HUES64 (cell line): ENCODE results near the gene MYO1F.
A peak's percentile ranks its signal among the peaks of the same experiment; 100 is the strongest.

Experiments used
- H3K27ac ChIP-seq: 2 replicates; pipeline ENCODE4 v1.7.0; 2013; ENCODE audit warnings: low read depth, low read length, inconsistent platforms
- H3K27me3 ChIP-seq: 2 replicates; pipeline ENCODE4 v1.6.1; 2013; ENCODE audit warnings: mild to moderate bottlenecking, low read length; ENCODE audit not compliant: insufficient read depth
- H3K36me3 ChIP-seq: 2 replicates; pipeline ENCODE4 v1.6.1; 2013; ENCODE audit warnings: mild to moderate bottlenecking, low read length; ENCODE audit not compliant: insufficient read depth
- H3K4me1 ChIP-seq: 2 replicates; pipeline ENCODE4 v1.6.1; 2013; ENCODE audit warnings: mild to moderate bottlenecking, low read length, moderate library complexity; ENCODE audit not compliant: insufficient read depth
- H3K4me3 ChIP-seq: 2 replicates; pipeline ENCODE4 v1.5.1; 2013; ENCODE audit warnings: mild to moderate bottlenecking, low read length, moderate library complexity
- H3K9ac ChIP-seq: 2 replicates; pipeline ENCODE4 v1.6.1; 2013; ENCODE audit warnings: mild to moderate bottlenecking, low read depth, low read length
- H3K9me3 ChIP-seq: 2 replicates; pipeline ENCODE4 v1.6.1; 2013; ENCODE audit warnings: low read depth, low read length; ENCODE audit not compliant: insufficient read depth
- WGBS: fragments of 150-250, 120-280 bp; methylation state at CpG from one replicate; pipeline ENCODE4 v1.1.7; 2013; ENCODE audit warnings: missing lambda C conversion rate; 5-methylcytosine and 5-hydroxymethylcytosine counted together

Gene MYO1F

DNA sequence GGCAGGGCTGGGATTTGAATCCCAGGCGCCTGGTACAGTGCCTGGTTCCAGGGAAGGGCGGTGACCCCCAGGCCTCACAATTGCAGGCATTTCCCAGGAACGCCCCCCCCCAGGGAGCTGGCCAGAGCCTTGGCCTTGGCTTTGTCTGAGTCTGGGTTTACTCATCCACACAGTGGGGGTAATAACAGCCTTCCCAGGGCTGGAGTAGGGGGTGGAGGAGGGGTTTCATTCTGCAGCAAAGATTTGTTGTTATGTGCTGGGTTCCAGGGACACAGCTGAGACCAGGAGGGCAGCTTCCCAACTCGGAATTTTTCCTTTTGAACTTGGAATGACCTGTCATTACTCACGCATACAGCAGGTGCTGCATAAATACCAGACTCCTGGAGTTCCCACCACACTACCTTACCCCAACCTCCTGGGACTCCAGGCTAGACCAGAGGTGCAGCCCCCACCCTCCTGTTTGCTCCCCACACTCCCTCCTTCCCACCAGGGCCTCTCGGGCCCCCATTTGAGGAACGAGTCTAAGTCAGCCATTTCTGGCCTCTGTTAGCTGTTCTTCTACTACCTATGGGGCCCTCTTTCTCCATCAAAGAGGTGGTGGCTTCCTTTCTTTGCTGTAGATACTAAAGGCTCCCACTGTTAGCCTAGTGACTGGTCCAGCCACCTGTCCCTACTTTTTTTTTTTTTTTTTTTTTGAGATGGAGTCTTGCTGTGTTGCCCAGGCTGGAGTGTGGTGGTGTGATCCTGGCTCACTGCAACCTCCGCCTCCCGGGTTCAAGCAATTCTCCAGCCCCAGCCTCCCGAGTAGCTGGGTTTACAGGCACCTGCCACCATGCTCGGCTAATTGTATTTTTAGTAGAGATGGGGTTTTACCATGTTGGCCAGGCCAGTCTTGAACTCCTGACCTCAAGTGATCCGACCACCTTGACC is 34.9 kb upstream of the MYO1F start:
- H3K9ac ChIP-seq: no peak overlapping the region
- H3K4me3 ChIP-seq: peak overlapping the region; percentile 9; the same call in 1 of the 2 replicates
- peaks cover 20% of the 10 kb centered on the region for H3K4me1 ChIP-seq
- no peaks in the 10 kb centered on the region for H3K36me3 ChIP-seq
- H3K27me3 ChIP-seq: no peaks in the 10 kb centered on the region
- H3K27ac ChIP-seq: peak overlapping the region; percentile 86; the same call in 1 of the 2 replicates
- WGBS: 51% methylated on average over 10 of the region's 12 CpGs
- no peaks in the 10 kb centered on the region for H3K9me3 ChIP-seq

DNA sequence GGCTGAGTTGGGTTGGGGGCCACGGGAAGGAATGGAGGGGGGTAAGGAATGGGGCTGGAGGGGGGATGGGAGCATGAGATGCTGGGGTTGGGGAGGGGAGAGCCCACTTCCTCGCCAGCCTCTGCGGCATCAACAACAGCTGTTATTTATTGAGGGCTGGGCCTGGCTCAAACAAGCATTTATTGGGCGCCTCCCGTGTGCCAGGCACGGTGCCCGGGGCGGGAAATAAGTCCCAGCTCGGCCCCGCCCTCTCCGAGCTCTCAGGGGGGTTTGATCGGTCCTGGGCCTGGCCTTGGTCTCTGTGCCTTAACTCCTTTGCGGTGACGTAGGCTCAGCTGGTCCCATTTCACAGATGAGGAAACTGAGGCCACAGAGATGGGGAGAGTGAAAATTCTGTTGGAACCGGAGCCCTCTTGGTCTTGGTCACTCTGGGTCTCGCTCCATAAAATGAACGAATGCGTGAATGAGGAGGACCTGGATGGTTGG is 34.2 kb upstream of the MYO1F start:
- 23% methylated on average over 18 of the region's 18 CpGs for WGBS
- no peak overlapping the region for H3K9ac ChIP-seq
- H3K27me3 ChIP-seq: no peaks in the 10 kb centered on the region
- H3K27ac ChIP-seq: peak overlapping the region; percentile 86; the same call in 1 of the 2 replicates
- peaks cover 20% of the 10 kb centered on the region for H3K4me1 ChIP-seq
- no peaks in the 10 kb centered on the region for H3K9me3 ChIP-seq
- H3K4me3 ChIP-seq: peak overlapping the region; percentile 9; the same call in 1 of the 2 replicates
- no peaks in the 10 kb centered on the region for H3K36me3 ChIP-seq

DNA sequence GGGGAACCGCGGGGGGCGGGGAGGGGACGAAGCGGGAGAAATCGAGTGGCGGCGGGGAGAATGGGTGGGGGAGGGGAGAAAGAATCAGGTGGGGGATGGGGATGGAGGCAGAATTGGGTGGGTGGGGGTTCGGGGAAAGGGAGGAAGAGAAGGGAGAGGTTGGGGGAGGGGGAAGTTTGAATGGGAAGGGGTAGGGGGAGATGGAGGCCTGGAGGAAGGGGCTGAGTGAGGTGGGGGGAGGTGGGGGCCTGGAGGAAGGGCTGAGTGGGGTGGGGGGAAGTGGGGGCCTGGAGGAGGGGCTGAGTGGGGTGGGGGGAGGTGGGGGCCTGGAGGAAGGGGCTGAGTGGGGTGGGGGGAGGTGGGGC is 33.7 kb upstream of the MYO1F start:
- Histone ChIP-seq H3K4me1 (peaks cover 20% of the 10 kb centered on the region), H3K9me3 (no peaks in the 10 kb centered on the region), H3K27ac (peak overlapping the region; percentile 91; the same call in 1 of the 2 replicates), H3K9ac (no peak overlapping the region), H3K4me3 (peak overlapping the region; percentile 63; the same call in 1 of the 2 replicates), H3K36me3 (no peaks in the 10 kb centered on the region), H3K27me3 (no peaks in the 10 kb centered on the region)
- WGBS: 2% methylated on average over 8 of the region's 9 CpGs

DNA sequence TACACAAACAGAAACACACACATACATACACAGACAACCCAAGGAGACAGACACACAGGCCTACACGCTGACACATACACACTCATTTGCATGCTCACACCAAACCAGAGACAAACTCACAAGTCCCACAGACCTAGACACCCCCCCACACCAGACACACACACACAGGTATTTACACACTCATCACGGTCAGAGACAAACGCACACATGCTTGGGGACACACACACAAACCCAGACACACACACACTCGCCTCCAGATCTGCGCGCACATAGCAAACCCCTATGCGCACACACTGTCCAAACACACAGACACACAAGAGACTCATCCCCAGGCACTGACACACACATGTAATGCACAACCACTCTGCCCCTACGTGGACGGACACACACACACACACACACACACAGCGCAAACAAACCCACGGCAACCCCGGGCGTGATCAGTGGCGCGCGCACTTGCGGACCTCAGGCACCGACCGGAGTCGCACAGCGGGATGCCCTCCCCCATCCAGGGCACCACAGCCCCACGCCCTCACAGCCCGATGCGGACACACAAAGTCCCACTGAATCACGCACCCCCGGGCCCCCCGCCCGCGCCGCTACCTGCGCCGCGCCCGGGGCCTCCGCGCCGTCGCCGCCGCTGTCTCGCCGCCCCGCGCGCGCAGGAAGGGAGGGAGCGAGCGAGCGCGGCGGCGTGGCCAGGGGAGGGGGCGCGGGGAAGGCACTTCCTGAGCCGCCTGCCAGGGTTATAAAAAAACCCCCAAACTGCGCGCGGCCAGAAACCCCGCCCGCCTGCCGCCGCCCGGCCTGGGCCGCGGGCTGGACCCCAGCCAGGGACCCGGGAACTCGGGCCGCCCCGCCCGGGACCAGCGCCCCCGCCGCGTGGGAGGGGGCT is 33.0 kb upstream of the MYO1F start, which contains the start of gene ADAMTS10:
TSS of gene ADAMTS10 (minus strand) at position 675 of the 895 bp plus-strand sequence. CDS start 5,005 bp downstream, outside the sequence.
- Histone ChIP-seq H3K9ac (peak within 1 kb of the TSS; percentile 83), H3K4me3 (peak within 1 kb of the TSS; percentile 63), H3K27ac (peak within 1 kb of the TSS; percentile 91), H3K9me3 (no peaks in the 10 kb centered on the region), H3K4me1 (peaks cover 20% of the 10 kb centered on the region), H3K36me3 (no peaks in the 10 kb centered on the region), H3K27me3 (no peaks in the 10 kb centered on the region)
- WGBS: under 1% methylated on average over 74 of the region's 74 CpGs

DNA sequence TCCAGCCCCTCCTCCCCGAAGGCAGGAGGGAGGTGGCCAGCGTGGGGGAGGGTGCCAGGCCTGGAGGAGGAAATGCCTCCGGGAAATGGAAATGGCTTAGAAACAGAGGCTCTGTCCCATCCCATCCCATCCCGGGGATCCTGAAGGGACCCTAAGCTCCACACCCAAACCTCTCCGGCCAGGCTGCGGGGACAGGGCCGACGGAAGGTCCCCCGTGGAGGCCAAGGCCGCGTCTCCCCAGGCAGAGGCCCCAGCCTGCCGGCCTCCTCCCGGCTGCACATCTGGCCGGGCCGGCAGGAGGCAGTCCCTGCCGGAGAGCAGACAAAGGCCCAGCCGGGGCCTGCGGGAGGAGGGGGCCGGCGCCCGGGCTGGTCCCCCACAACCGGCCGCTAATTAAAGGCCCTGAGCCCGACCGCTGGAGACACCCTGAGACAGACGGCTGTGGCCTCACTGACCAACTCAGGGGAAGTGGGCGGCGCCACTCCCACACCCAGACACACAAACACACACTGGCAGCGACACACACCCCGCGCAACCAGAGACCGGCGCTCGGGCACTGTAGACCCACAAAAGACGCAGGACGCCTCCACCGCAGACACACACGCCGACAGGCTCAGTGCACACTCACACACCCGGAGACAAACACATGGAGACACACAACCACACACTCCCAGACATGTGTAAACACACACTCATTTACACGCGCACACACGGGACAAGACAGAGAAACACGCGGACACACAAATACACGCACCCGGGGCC is 32.2 kb upstream of the MYO1F start:
- H3K4me1 ChIP-seq: peaks cover 20% of the 10 kb centered on the region
- H3K27me3 ChIP-seq: no peaks in the 10 kb centered on the region
- WGBS: under 1% methylated on average over 44 of the region's 47 CpGs
- H3K36me3 ChIP-seq: peaks cover 7% of the 10 kb centered on the region
- H3K4me3 ChIP-seq: peak overlapping the region; percentile 63
- H3K9ac ChIP-seq: peak overlapping the region; percentile 83
- peak overlapping the region; percentile 91 for H3K27ac ChIP-seq
- H3K9me3 ChIP-seq: peaks cover 4% of the 10 kb centered on the region; the same call in 1 of the 2 replicates

DNA sequence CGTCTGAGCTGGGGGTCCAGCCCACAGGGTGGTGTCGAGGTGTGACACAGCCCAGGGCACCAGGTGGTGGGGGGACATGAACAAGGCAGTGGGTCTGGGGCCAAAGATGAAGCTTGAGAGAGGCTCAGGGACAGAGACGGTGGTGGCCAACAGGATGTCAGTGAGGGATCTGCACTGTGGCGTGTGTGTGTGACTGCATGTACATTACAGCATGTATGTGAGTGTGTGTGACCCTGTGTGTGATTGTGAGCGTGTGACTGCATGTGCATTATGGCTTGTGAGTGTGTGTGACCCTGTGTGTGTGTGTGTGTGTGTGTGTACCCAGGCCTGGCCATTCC is 31.7 kb upstream of the MYO1F start:
- Histone ChIP-seq H3K9me3 (peaks cover 5% of the 10 kb centered on the region; the same call in 1 of the 2 replicates), H3K4me1 (peaks cover 20% of the 10 kb centered on the region), H3K27ac (peak overlapping the region; percentile 91), H3K27me3 (no peaks in the 10 kb centered on the region), H3K4me3 (peak overlapping the region; percentile 63), H3K9ac (peak overlapping the region; percentile 83), H3K36me3 (peaks cover 9% of the 10 kb centered on the region)
- 43% methylated on average over 5 of the region's 5 CpGs for WGBS

DNA sequence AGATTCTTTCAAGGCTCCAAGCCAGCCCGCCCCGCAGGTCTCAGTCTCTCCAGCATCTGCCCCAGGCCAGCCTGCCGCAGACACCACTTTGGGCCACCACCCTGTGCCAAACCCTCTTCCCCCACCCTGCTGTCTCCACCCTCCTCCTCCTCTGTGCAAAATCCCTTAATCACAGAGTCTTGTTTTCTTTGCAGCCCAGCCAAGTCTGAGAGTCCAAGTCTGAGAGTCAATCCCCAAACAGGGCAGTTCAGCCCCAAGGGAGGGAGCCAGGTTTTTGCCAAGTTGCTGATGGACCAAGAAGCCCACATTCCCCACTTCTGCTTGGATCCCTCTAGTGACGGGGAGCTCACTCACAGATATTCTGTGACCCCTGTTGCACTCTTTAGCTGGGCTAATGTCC is 30.1 kb upstream of the MYO1F start:
- Histone ChIP-seq H3K27me3 (no peaks in the 10 kb centered on the region), H3K9me3 (peaks cover 5% of the 10 kb centered on the region; the same call in 1 of the 2 replicates), H3K27ac (no peak overlapping the region), H3K36me3 (peaks cover 16% of the 10 kb centered on the region), H3K4me3 (no peak overlapping the region), H3K9ac (no peak overlapping the region), H3K4me1 (peaks cover 20% of the 10 kb centered on the region)
- 87% methylated on average over 4 of the region's 4 CpGs for WGBS

DNA sequence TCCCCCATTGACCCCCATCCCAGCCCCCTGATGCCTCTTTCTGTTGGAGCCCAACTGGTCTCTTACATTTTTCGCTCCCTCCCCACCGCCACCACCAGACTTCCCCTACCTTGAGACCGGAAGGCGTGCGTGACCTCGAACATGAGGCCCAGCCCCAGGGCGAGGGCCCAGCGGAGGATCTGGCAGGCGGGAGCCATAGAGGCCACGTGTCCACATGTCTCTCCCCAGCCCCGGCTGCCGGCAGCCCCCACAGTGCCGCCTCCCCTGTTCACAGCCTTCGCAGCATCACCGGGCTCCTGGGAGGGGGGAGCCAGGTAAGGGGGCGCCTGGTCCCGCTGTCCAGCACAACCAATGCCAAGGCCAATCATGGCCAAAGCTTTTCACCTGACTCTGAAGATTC is 28.3 kb upstream of the MYO1F start:
- Histone ChIP-seq H3K9me3 (peaks cover 5% of the 10 kb centered on the region; the same call in 1 of the 2 replicates), H3K36me3 (peaks cover 29% of the 10 kb centered on the region), H3K4me1 (peaks cover 11% of the 10 kb centered on the region), H3K9ac (no peak overlapping the region), H3K4me3 (no peak overlapping the region), H3K27me3 (no peaks in the 10 kb centered on the region), H3K27ac (no peak overlapping the region)
- 94% methylated on average over 17 of the region's 17 CpGs for WGBS

DNA sequence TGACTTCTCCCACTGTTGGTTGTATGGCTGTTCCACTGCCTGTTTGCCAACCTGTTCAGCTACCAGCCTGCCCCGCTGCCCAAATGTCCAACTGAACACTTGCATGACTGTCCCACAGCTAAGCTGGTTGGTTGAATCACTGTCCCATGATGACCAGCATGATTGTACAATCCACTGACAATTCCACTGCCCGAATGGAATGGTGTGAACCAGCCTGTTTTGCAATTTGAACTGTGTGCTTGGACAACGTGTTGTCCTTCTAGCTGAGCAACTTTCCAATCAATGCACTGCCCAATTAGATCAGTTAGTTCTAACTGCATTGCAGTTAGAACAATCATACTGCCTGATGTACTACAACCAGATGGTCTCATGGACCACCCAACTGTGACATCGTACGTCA is 24.6 kb upstream of the MYO1F start:
- H3K27ac ChIP-seq: no peak overlapping the region
- no peak overlapping the region for H3K4me3 ChIP-seq
- H3K27me3 ChIP-seq: no peaks in the 10 kb centered on the region
- WGBS: 98% methylated on average over 5 of the region's 5 CpGs
- H3K9ac ChIP-seq: no peak overlapping the region
- no peaks in the 10 kb centered on the region for H3K4me1 ChIP-seq
- H3K36me3 ChIP-seq: peaks cover 45% of the 10 kb centered on the region
- H3K9me3 ChIP-seq: peaks cover 5% of the 10 kb centered on the region; the same call in 1 of the 2 replicates

DNA sequence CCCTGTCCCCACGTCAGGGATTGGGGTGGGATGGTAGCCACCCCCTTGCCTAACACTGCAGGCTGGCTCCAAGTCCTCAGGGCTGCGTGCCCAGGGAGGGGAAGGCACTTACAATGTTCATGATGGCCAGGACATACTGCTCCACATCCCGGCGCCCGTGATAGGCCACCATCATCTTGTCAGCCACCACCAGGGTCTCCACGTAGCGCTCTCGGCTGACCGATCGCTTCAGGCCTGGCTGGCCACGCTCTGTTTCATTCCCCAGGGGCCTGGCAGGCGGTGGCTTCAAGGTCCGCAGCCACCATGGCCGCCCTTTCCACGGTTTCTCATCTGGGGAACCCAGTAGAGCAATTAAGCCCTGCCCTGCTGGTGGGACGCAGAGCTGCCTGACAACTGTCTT is 23.6 kb upstream of the MYO1F start:
- peaks cover 5% of the 10 kb centered on the region; the same call in 1 of the 2 replicates for H3K9me3 ChIP-seq
- H3K9ac ChIP-seq: no peak overlapping the region
- H3K27ac ChIP-seq: no peak overlapping the region
- H3K36me3 ChIP-seq: peaks cover 53% of the 10 kb centered on the region
- WGBS: 95% methylated on average over 16 of the region's 16 CpGs
- no peaks in the 10 kb centered on the region for H3K4me1 ChIP-seq
- no peaks in the 10 kb centered on the region for H3K27me3 ChIP-seq
- no peak overlapping the region for H3K4me3 ChIP-seq
